HEK293 (cell line): ENCODE measurements around the gene ZNF821.

Experiments used
- EGR2 ChIP-seq: fragments of 450-650 bp; formaldehyde crosslinking; IDR thresholded peaks from 2 replicates; pipeline ENCODE4 v1.5.1; 2016; ENCODE audit warnings: low read depth, missing biosample characterization, missing genetic modification characterization
- GLIS2 ChIP-seq: fragments of 450-650 bp; formaldehyde crosslinking; IDR thresholded peaks from 2 replicates; pipeline ENCODE4 v1.5.1; 2016; ENCODE audit warnings: missing biosample characterization, missing genetic modification characterization
- HOXC10 ChIP-seq: sonication (generic); formaldehyde crosslinking; IDR thresholded peaks from 2 replicates; pipeline ENCODE4 v1.8.1; 2023; ENCODE audit warnings: mild to moderate bottlenecking, missing genetic modification reagents
- KLF8 ChIP-seq: fragments of 450-650 bp; formaldehyde crosslinking; IDR thresholded peaks from 2 replicates; pipeline ENCODE4 v1.5.1; 2016; ENCODE audit warnings: missing biosample characterization, missing genetic modification characterization
- SALL2 ChIP-seq: fragments of 450-650 bp; formaldehyde crosslinking; IDR thresholded peaks from 2 replicates; pipeline ENCODE4 v1.5.0; 2017; ENCODE audit warnings: missing biosample characterization, mild to moderate bottlenecking, missing genetic modification characterization, borderline replicate concordance
- SP3 ChIP-seq: fragments of 450-650 bp; formaldehyde crosslinking; IDR thresholded peaks from 2 replicates; pipeline ENCODE4 v1.5.1; 2016; ENCODE audit warnings: missing biosample characterization, missing genetic modification characterization
- YY2 ChIP-seq: fragments of 450-650 bp; formaldehyde crosslinking; IDR thresholded peaks from 2 replicates; pipeline ENCODE4 v1.5.1; 2016; ENCODE audit warnings: missing biosample characterization, missing genetic modification characterization
- ZNF138 ChIP-seq: fragments of 450-650 bp; formaldehyde crosslinking; IDR thresholded peaks from 2 replicates; pipeline ENCODE4 v1.5.1; 2016; ENCODE audit warnings: missing biosample characterization, missing genetic modification characterization, borderline replicate concordance
- ZNF19 ChIP-seq: fragments of 450-650 bp; formaldehyde crosslinking; IDR thresholded peaks from 2 replicates; pipeline ENCODE4; 2016; ENCODE audit warnings: missing biosample characterization, missing genetic modification characterization, low read depth
- ZNF202 ChIP-seq: fragments of 450-650 bp; formaldehyde crosslinking; IDR thresholded peaks from 2 replicates; pipeline ENCODE4 v1.5.1; 2016; ENCODE audit warnings: missing biosample characterization, missing genetic modification characterization, borderline replicate concordance
- ZNF473 ChIP-seq: fragments of 450-650 bp; formaldehyde crosslinking; IDR thresholded peaks from 2 replicates; pipeline ENCODE4 v1.5.1; 2017; ENCODE audit warnings: missing biosample characterization, missing genetic modification characterization
- ZNF555 ChIP-seq: fragments of 450-650 bp; formaldehyde crosslinking; conservative IDR thresholded peaks from 2 replicates; pipeline ENCODE4 v1.5.1; 2017; ENCODE audit warnings: missing biosample characterization, mild to moderate bottlenecking, missing genetic modification characterization, inconsistent platforms
- ZNF558 ChIP-seq: fragments of 450-650 bp; formaldehyde crosslinking; IDR thresholded peaks from 2 replicates; pipeline ENCODE4 v1.5.1; 2016; ENCODE audit warnings: missing biosample characterization, missing genetic modification characterization
- ZNF560 ChIP-seq: fragments of 450-650 bp; formaldehyde crosslinking; IDR thresholded peaks from 2 replicates; pipeline ENCODE4 v1.5.1; 2017; ENCODE audit warnings: missing biosample characterization, missing genetic modification characterization, borderline replicate concordance
- ZNF596 ChIP-seq: fragments of 450-650 bp; IDR thresholded peaks from 2 replicates; pipeline ENCODE4 v1.5.0; 2018; ENCODE audit warnings: missing biosample characterization, mild to moderate bottlenecking, missing genetic modification characterization, moderate library complexity
- ZNF624 ChIP-seq: fragments of 450-650 bp; formaldehyde crosslinking; IDR thresholded peaks from 2 replicates; pipeline ENCODE4 v1.5.1; 2017; ENCODE audit warnings: missing biosample characterization, missing genetic modification characterization
- ZNF707 ChIP-seq: fragments of 450-650 bp; formaldehyde crosslinking; IDR thresholded peaks from 2 replicates; pipeline ENCODE4 v1.5.1; 2016; ENCODE audit warnings: missing biosample characterization, missing genetic modification characterization
- ZNF837 ChIP-seq: fragments of 450-650 bp; formaldehyde crosslinking; IDR thresholded peaks from 2 replicates; pipeline ENCODE4 v1.5.1; 2016; ENCODE audit warnings: missing biosample characterization, missing genetic modification characterization
- TF ChIP-seq, protein P1 (sequence below): fragments of 450-650 bp; formaldehyde crosslinking; IDR thresholded peaks from 2 replicates; pipeline ENCODE4 v1.5.1; 2016; ENCODE audit warnings: missing biosample characterization, missing genetic modification characterization
- TF ChIP-seq, protein P2 (sequence below): fragments of 450-650 bp; formaldehyde crosslinking; IDR thresholded peaks from 2 replicates; pipeline ENCODE4 v1.5.1; 2016; ENCODE audit warnings: missing biosample characterization, missing genetic modification characterization
- TF ChIP-seq, protein P3 (sequence below): fragments of 450-650 bp; formaldehyde crosslinking; IDR thresholded peaks from 2 replicates; pipeline ENCODE4 v1.5.1; 2017; ENCODE audit warnings: missing biosample characterization, missing genetic modification characterization
- TF ChIP-seq, protein P4 (sequence below): fragments of 450-650 bp; formaldehyde crosslinking; IDR thresholded peaks from 2 replicates; pipeline ENCODE4 v1.5.1; 2016; ENCODE audit warnings: missing biosample characterization, missing genetic modification characterization
- TF ChIP-seq, protein P5 (sequence below): fragments of 450-650 bp; formaldehyde crosslinking; IDR thresholded peaks from 2 replicates; pipeline ENCODE4 v1.5.1; 2016; ENCODE audit warnings: missing biosample characterization, missing genetic modification characterization, borderline replicate concordance
- TF ChIP-seq, protein P6 (sequence below): fragments of 450-650 bp; formaldehyde crosslinking; IDR thresholded peaks from 2 replicates; pipeline ENCODE4 v1.5.1; 2016; ENCODE audit warnings: missing biosample characterization, missing genetic modification characterization

Gene ZNF821

DNA sequence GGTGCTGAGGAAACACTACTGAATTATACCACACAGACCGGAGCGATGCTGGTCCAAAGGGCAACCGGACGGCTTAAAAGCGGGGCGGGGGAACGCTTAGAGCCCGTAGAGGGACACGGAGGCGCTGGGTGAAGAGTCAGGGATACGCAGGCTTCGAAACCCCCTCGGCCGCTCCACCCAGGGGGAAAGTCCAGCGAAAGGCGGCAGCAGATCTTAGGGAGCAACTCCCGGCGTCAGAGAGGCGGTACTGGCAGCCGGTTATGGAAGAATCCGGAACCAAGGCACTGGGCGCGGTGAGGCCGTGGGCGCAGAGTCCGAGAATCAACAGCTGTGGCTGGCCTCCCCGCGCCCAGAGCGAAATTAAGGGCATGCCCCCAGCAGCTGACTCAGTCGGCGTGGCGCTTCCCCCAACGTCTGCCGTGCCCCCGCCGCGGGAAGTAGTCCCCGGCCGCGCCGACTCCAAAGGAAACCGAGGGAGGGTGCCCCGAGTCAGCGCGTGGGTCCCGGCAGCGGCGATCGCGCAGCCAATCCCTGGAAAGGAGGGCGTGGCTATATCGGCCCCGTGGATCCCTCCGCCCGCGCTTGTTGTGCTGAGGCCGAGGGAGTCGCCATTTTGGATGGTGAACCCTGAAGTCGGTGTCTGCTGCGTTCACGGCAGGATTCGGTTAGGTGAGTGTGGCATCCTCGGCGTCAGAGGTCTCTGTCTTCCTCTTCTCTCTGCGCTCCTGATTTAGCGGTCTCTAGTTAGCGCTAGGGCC lies 11.1 kb upstream of the ZNF821 start, which contains the start of gene IST1 (continued):
- TF ChIP-seq, protein P1, sequence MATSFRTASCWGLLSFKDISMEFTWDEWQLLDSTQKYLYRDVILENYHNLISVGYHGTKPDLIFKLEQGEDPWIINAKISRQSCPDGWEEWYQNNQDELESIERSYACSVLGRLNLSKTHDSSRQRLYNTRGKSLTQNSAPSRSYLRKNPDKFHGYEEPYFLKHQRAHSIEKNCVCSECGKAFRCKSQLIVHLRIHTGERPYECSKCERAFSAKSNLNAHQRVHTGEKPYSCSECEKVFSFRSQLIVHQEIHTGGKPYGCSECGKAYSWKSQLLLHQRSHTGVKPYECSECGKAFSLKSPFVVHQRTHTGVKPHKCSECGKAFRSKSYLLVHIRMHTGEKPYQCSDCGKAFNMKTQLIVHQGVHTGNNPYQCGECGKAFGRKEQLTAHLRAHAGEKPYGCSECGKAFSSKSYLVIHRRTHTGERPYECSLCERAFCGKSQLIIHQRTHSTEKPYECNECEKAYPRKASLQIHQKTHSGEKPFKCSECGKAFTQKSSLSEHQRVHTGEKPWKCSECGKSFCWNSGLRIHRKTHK: no peak
- TF ChIP-seq SALL2 (tag by site-specific recombination) (no peak), EGR2 (tag by site-specific recombination) (peak; percentile 84), ZNF596 (tag by site-specific recombination) (peak; percentile 44; the same call in 1 of the 2 replicates), KLF8 (tag by site-specific recombination) (peak; percentile 82), YY2 (tag by site-specific recombination) (peak; percentile 90), ZNF707 (tag by site-specific recombination) (no peak), ZNF138 (tag by site-specific recombination) (no peak), ZNF558 (tag by site-specific recombination) (peak; percentile 15; the same call in 1 of the 2 replicates), ZNF560 (tag by site-specific recombination) (no peak), ZNF555 (tag by site-specific recombination) (no peak), ZNF19 (0 out of 2 replicates have a peak, but pooled peaks have one; percentile 2), GLIS2 (tag by site-specific recombination) (peak; percentile 99), ZNF473 (no peak), ZNF837 (tag by site-specific recombination) (no peak), ZNF202 (tag by site-specific recombination) (no peak), SP3 (tag by site-specific recombination) (peak; percentile 92), HOXC10 (no peak), ZNF624 (tag by site-specific recombination) (no peak)
- TF ChIP-seq, protein P2, sequence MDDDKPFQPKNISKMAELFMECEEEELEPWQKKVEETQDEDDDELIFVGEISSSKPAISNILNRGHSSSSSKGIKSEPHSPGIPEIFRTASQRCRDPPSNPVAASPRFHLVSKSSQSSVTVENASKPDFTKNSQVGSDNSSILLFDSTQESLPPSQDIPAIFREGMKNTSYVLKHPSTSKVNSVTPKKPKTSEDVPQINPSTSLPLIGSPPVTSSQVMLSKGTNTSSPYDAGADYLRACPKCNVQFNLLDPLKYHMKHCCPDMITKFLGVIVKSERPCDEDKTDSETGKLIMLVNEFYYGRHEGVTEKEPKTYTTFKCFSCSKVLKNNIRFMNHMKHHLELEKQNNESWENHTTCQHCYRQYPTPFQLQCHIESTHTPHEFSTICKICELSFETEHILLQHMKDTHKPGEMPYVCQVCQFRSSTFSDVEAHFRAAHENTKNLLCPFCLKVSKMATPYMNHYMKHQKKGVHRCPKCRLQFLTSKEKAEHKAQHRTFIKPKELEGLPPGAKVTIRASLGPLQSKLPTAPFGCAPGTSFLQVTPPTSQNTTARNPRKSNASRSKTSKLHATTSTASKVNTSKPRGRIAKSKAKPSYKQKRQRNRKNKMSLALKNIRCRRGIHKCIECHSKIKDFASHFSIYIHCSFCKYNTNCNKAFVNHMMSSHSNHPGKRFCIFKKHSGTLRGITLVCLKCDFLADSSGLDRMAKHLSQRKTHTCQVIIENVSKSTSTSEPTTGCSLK (tag by site-specific recombination): no peak
- TF ChIP-seq, protein P3, sequence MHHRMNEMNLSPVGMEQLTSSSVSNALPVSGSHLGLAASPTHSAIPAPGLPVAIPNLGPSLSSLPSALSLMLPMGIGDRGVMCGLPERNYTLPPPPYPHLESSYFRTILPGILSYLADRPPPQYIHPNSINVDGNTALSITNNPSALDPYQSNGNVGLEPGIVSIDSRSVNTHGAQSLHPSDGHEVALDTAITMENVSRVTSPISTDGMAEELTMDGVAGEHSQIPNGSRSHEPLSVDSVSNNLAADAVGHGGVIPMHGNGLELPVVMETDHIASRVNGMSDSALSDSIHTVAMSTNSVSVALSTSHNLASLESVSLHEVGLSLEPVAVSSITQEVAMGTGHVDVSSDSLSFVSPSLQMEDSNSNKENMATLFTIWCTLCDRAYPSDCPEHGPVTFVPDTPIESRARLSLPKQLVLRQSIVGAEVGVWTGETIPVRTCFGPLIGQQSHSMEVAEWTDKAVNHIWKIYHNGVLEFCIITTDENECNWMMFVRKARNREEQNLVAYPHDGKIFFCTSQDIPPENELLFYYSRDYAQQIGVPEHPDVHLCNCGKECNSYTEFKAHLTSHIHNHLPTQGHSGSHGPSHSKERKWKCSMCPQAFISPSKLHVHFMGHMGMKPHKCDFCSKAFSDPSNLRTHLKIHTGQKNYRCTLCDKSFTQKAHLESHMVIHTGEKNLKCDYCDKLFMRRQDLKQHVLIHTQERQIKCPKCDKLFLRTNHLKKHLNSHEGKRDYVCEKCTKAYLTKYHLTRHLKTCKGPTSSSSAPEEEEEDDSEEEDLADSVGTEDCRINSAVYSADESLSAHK (tag by site-specific recombination): 0 out of 2 replicates have a peak, but pooled peaks have one; percentile 69
- TF ChIP-seq, protein P4, sequence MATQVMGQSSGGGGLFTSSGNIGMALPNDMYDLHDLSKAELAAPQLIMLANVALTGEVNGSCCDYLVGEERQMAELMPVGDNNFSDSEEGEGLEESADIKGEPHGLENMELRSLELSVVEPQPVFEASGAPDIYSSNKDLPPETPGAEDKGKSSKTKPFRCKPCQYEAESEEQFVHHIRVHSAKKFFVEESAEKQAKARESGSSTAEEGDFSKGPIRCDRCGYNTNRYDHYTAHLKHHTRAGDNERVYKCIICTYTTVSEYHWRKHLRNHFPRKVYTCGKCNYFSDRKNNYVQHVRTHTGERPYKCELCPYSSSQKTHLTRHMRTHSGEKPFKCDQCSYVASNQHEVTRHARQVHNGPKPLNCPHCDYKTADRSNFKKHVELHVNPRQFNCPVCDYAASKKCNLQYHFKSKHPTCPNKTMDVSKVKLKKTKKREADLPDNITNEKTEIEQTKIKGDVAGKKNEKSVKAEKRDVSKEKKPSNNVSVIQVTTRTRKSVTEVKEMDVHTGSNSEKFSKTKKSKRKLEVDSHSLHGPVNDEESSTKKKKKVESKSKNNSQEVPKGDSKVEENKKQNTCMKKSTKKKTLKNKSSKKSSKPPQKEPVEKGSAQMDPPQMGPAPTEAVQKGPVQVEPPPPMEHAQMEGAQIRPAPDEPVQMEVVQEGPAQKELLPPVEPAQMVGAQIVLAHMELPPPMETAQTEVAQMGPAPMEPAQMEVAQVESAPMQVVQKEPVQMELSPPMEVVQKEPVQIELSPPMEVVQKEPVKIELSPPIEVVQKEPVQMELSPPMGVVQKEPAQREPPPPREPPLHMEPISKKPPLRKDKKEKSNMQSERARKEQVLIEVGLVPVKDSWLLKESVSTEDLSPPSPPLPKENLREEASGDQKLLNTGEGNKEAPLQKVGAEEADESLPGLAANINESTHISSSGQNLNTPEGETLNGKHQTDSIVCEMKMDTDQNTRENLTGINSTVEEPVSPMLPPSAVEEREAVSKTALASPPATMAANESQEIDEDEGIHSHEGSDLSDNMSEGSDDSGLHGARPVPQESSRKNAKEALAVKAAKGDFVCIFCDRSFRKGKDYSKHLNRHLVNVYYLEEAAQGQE: peak; percentile 12; the same call in 1 of the 2 replicates
- TF ChIP-seq, protein P5, sequence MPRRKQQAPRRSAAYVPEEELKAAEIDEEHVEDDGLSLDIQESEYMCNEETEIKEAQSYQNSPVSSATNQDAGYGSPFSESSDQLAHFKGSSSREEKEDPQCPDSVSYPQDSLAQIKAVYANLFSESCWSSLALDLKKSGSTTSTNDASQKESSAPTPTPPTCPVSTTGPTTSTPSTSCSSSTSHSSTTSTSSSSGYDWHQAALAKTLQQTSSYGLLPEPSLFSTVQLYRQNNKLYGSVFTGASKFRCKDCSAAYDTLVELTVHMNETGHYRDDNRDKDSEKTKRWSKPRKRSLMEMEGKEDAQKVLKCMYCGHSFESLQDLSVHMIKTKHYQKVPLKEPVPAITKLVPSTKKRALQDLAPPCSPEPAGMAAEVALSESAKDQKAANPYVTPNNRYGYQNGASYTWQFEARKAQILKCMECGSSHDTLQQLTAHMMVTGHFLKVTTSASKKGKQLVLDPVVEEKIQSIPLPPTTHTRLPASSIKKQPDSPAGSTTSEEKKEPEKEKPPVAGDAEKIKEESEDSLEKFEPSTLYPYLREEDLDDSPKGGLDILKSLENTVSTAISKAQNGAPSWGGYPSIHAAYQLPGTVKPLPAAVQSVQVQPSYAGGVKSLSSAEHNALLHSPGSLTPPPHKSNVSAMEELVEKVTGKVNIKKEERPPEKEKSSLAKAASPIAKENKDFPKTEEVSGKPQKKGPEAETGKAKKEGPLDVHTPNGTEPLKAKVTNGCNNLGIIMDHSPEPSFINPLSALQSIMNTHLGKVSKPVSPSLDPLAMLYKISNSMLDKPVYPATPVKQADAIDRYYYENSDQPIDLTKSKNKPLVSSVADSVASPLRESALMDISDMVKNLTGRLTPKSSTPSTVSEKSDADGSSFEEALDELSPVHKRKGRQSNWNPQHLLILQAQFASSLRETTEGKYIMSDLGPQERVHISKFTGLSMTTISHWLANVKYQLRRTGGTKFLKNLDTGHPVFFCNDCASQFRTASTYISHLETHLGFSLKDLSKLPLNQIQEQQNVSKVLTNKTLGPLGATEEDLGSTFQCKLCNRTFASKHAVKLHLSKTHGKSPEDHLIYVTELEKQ (tag by site-specific recombination): peak; percentile 14; the same call in 1 of the 2 replicates
- TF ChIP-seq, protein P6, sequence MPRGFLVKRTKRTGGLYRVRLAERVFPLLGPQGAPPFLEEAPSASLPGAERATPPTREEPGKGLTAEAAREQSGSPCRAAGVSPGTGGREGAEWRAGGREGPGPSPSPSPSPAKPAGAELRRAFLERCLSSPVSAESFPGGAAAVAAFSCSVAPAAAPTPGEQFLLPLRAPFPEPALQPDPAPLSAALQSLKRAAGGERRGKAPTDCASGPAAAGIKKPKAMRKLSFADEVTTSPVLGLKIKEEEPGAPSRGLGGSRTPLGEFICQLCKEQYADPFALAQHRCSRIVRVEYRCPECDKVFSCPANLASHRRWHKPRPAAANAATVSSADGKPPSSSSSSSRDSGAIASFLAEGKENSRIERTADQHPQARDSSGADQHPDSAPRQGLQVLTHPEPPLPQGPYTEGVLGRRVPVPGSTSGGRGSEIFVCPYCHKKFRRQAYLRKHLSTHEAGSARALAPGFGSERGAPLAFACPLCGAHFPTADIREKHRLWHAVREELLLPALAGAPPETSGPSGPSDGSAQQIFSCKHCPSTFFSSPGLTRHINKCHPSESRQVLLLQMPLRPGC (tag by site-specific recombination): 0 out of 2 replicates have a peak, but pooled peaks have one; percentile 27
